KBM-7 (cell line): ENCODE results near the gene TRIM26.
"Not testable (repeated sequence)": the region's sequence is repeated elsewhere in the genome, so short reads cannot be mapped to it uniquely, and the experiment has no call there.

ENCODE experiments used
- DNase-seq: peaks from one replicate; pipeline ENCODE4 v3.0.0-alpha.2; 2015
- in situ Hi-C: fragments of 300-500 bp; cut with MboI; formaldehyde crosslinking; loops from 2 replicates; pipeline ENCODE4 v1.14.3; 2020; ENCODE audit warnings: low sequenced_read_pairs, low pct_unique_long_range_greater_than_20kb, mixed read lengths

Gene TRIM26

DNA sequence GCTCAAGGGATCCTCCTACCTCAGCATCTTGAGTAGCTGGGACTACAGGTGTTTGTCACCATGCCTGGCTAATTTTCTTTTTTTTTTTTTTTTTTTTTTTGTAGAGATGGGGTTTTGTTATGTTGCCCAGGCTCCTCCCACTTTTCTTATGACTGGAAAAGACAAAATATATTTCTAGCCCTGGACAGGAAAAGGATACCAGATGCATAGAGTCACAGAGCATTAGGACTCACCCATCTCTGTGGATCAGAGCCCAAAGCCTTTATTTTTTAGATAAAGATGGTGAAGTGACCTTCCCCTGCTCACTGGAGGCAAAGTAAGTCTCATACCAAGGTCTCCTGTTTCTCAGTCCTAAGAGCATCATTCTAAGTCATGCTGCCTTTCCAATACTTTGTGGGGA lies 55.6 kb downstream of the TRIM26 start:
- in situ Hi-C loops, result no loop called here
- DNase-seq, result no peak

DNA sequence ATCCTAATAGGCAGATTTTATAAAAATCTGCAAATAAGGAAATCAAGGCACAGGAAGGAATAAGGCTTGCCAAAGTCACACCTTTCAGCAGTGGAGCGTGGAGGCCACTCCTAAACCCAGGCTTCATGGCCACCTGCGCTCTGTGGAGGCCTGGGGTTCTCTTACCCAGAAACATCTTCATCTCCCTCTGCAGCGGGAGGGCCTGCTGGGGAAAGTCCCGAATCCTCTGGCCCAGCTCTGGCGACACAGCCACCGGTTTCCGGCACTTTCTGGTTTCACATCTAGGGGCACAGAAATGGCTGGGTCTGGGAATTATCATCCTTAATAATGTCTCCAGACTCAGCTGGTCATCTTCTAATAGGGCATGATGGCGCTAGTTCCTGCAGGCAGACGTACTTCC lies 56.4 kb downstream of the TRIM26 start:
- DNase-seq, result no peak
- in situ Hi-C loops, result no loop called here

DNA sequence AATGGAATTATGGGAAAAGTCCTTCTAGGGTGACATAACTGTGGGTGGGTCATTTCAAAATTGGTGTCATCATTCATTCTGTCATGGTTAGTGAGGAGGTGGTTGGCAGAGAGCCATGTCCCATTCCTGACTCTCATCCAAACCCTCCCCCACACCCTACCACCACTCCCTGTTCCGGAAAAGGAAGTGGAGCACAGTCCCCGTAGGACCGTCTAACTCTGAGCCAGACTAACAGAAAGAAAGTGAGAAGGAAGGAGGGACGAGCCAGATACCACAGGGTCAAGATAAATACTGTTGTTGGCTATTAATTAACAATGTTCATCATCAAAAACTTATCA lies 57.0 kb downstream of the TRIM26 start:
- peak; percentile 72 for DNase-seq
- in situ Hi-C loops, result no loop called here

- in situ Hi-C loops, result no loop called here
- no peak for DNase-seq
These were observed 57.5 kb downstream of the TRIM26 start for GRCh38 chr6:30155520-30156261.

- no peak for DNase-seq
- in situ Hi-C loops, result no loop called here
These were observed 58.3 kb downstream of the TRIM26 start for GRCh38 chr6:30154709-30155519.

DNA sequence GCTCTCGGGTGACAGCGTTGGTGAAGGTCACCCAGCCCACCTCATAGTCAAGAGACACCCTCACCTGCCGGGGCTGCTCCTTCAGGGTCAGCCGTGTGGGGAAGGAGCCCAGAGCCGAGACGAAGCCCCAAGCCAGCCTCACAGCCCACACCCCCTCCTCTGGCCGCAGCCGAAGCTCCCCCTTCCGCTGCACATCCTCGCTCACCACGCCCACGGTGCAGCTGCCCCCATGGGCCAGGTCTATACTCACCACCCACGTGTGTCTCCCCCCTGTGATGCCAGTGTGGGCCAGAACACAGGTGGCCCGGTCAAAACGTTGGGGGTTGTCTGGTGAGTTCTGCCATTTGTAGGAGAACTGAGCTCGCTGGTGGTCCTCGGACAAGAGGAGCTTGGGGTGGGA lies 59.1 kb downstream of the TRIM26 start:
- DNase-seq, result no peak
- in situ Hi-C loops, result no loop called here

DNA sequence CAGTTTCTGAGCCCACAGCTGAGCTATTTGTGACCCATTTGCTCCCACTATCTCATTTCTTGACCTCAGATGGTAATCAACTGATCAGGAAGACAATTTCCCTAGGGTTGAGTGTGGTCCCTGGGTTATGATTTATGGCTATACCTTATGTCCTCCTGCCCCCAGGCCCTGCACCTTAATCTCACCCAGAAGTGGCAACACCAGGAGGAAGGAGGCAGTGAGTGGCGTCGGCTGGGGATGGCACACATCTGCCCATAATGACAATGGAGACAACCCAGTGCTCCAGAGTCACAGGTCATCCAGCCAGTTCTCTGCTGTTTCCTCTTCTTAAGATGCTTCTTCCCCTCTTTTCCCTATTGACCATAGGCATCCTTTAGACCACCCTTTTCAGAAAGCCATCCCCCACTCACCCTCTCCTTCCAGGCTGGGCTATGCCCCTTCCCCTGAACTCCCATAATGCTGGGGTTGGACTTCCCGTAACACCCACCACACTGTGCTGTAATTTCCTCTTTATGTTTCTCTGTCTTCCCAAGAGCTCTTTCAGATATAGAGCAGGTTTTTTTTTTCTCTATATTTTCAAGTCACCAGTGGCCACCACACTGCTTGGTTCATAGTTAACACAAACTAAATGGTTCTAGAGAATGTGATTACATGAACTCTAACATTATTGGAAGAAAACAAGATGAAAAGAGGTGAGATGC lies 60.1 kb downstream of the TRIM26 start:
- in situ Hi-C loops, result no loop called here
- DNase-seq, result no peak

GRCh38 chr6:30152016-30152673 lies 61.1 kb downstream of the TRIM26 start:
- in situ Hi-C loops, result no loop called here
- no peak for DNase-seq

- DNase-seq, result peak; percentile 82
- in situ Hi-C loops, result no loop called here
These were observed 61.6 kb downstream of the TRIM26 start for GRCh38 chr6:30151580-30151979.

DNA sequence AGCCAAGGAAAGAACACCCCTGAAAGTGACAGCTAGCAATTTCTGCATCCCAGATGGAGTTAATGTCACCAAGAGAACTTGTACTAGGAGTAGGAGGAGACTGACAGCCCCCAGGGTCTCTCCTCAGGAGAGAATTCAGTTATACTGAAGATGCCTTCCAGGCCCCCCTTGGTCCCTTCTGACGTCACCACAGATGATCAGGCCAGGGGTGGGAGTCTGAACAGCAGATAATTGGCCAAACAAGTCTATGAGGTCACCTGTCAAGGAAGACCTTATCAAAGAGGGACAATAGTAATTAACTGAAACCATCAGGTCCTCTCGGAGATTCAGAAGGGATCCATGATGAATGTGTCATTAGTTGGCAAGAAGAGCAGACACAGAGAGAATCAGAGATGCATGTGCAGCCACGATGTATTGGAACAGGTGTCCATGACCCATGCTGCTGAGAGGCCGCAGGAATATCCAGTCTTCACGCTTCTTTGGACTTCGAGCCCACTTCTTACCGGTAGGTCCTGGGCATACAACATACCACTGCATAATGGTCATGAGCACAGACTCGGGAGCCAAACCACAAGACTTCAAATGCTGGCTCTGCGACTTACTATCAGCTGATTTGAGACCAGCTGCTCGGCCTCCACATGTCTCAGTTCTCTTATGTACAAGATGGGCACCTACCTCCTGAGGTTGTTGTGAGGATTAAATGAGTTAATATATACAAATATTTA lies 62.4 kb downstream of the TRIM26 start:
- DNase-seq, result no peak

DNA sequence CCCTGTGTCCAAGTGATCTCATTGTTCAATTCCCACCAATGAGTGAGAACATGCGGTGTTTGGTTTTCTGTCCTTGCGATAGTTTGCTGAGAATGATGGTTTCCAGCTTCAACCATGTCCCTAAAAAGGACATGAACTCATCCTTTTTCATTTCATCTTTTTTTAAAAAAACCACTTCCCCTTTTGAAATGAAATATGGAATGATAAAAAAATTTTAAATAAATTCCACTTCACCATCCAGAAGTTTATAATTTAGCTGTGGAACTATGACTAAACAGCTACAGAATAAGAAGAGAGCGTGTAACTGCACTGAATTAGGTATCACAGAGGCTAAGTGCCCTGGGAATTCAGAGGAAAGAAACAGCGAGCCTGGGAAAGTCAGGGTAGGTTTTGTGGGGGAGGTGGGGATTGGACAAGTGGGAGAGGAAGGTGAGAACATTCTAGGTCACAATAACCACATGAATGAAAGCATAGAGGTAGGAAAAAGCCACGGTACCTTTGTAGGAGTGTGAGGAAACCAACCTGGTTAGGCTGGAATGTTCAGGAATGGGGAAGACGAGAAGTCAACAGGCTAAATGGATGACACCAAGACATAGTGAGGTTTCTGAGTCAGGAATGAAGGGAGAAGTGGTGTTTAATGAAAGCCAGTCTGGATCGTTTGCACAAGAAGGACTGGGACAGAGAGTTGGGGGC lies 63.2 kb downstream of the TRIM26 start:
- in situ Hi-C loops, result no loop called here
- DNase-seq, result no peak

More for the DNA sequence above, 62.4 kb downstream of the TRIM26 start:
- in situ Hi-C loops, result no loop called here

DNA sequence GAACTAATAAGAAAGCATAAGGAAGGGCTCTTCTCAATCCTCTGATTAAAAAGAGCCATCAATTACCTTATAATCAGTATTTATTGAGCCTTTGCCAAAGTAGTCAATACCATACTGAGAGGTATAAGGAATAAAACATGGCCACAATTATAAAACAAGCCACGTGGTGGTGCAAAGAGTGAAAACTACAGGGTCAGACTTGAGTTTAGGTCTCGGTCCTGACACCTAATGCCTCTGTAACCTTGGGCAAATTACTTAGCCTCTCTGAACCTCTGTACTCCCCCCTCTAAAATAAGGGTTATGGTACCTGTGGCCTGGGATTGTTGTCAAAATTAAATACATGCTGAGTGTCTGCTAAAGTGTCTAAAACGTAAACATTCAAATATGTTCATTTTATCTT lies 64.0 kb downstream of the TRIM26 start:
- in situ Hi-C loops, result no loop called here
- DNase-seq, result no peak

DNA sequence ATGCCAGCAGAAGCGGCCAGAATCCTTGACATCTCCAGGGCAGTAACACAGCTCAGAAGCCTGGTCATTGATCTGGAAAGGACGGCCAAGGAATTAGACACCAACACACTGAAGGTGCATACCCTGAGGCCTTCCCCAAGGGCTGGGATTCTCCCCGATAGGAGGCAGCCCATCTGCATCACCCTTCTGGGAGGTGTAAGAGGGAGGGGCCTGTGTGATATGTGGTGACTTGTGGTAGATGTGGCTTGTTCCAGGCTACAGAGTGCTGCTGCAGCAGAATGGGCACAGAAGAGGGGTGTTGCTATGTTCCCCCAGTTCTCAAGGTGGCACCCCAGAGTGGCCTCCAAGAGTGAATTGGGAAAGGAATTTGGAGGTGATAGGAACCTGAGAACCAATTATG lies 66.1 kb downstream of the TRIM26 start:
- in situ Hi-C loops, result no loop called here
- DNase-seq, result no peak

DNA sequence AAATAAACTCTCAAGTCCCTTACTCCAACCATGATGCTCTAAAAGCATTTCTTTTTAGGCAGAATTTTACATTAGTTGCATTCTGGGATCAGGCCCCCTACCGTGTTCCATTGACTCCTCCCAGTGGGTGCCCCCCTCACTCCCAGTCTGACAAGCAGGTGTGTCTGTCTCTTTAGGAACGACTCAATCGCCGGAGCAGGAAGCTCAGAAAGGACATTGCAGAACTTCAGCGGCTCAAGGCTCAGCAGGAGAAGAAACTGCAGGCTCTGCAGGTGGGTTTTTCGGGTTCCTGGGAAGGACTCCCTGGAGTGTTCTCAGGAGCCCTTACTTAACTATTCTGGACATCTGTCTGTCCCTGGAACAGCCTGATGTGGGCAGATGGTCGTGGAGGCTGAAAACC lies 67.4 kb downstream of the TRIM26 start:
- no peak for DNase-seq
- in situ Hi-C loops, result no loop called here

GRCh38 chr6:30144811-30145210 lies 68.4 kb downstream of the TRIM26 start:
- DNase-seq, result no peak
- in situ Hi-C loops, result no loop called here

DNA sequence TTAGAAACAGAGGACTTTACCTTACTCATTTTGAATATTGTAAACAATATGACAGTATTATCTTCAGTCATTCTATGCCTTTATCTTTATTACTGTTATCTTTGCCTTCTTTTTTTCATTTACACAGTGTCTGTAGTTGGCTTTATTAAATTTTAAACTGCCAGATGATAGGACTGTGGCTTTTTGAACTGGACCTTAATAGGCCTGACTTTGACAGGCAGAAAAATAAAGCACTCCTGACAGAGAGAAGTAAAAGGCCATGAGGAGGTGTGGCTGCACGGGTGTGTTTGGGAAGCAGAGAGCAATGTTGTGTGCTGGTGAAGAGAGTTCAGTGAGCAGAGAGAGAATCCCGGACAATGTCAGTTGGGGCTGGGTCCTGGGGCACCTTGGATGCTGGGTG lies 69.4 kb downstream of the TRIM26 start:
- no peak for DNase-seq
- in situ Hi-C loops, result no loop called here

GRCh38 chr6:30142665-30143064 lies 70.5 kb downstream of the TRIM26 start:
- DNase-seq, result no peak
- in situ Hi-C loops, result no loop called here

- in situ Hi-C loops, DNase-seq: not testable (repeated sequence)
These were observed 73.0 kb downstream of the TRIM26 start for GRCh38 chr6:30140240-30140639.
